ENCODE data around the gene BCL11B. TPM values are rescaled to one million over a fixed set of nuclear protein-coding genes. Genes with fewer than 3 reads are reported as not detected.

The BCL11B gene
- total and polyA plus RNA-seq, 2 donors (not counting 1 experiment from before 2014, with no cell fraction given), result 0.33 to 0.42 TPM

GRCh38 chr14:99282261-99283050 is 10.5 kb upstream of the BCL11B start:
- ChIA-PET POLR2A (interaction anchor here (0.7 kb wide), 1 partner anchor 11 kb away, joined by 5 read pairs; no protein-coding TSS in a partner anchor), CTCF (no interaction called here)
- DNase-seq (no peak), ATAC-seq (ENCODE audit: low read depth) (no peak)
- Histone ChIP-seq H3K4me3 (ENCODE audit: control extremely low read depth in 1 of 5, extremely low read depth in 1 of 5, insufficient read depth in 1 of 5, low read depth in 2 of 5, low read length in 4 of 5) (no peak overlapping the region), H3K36me3 (replicated peaks in 1 of 2; ENCODE audit: control extremely low read depth in 1 of 2, control insufficient read depth in 1 of 2, extremely low read depth in 1 of 2, insufficient read depth in 2 of 2, low read length in 1 of 2) (no peaks in the 10 kb centered on the region), H3K9ac (ENCODE audit: low read length) (no peak overlapping the region), H3K79me2 (ENCODE audit: control insufficient read depth, insufficient read depth, low read length) (no peaks in the 10 kb centered on the region), H2AFZ (ENCODE audit: insufficient read depth, low read depth, low read length, poor library complexity, severe bottlenecking) (no peak overlapping the region), H3K27ac (ENCODE audit: low read length in 2 of 2) (no peak overlapping the region), H3K9me3 (ENCODE audit: control extremely low read depth in 1 of 3, control insufficient read depth in 2 of 3, insufficient read depth in 1 of 3, low read length in 2 of 3) (peaks cover 0 to 5% (median 0%) of the 10 kb centered on the region in 3 donors), H3K27me3 (replicated peaks in 1 of 4; ENCODE audit: control extremely low read depth in 1 of 4, control insufficient read depth in 3 of 4, insufficient read depth in 4 of 4, low read length in 3 of 4) (peaks cover 0 to 13% (median 7%) of the 10 kb centered on the region in 4 experiments), H3K4me1 (ENCODE audit: control insufficient read depth in 2 of 2, insufficient read depth in 2 of 2, low read length in 2 of 2) (no peaks in the 10 kb centered on the region), H3K4me2 (replicated peaks; ENCODE audit: low read depth, low read length, poor library complexity, severe bottlenecking) (no peak overlapping the region), H4K20me1 (ENCODE audit: control insufficient read depth, insufficient read depth, low read length, poor library complexity, severe bottlenecking) (no peaks in the 10 kb centered on the region)
- Mint-ChIP-seq H3K27ac (no peak overlapping the region), H3K4me1 (peaks cover 2% of the 10 kb centered on the region), H3K27me3 (peaks cover 37% of the 10 kb centered on the region), H3K9me3 (ENCODE audit: insufficient read depth) (no peaks in the 10 kb centered on the region), H3K4me3 (no peak overlapping the region)
- WGBS (ENCODE audit: insufficient coverage), result 93% methylated on average over 12 of the region's 15 CpGs
- intact Hi-C loops (cut with micrococcal nuclease), result no loop called here
- TF ChIP-seq EZH2 (IDR thresholded peaks at IDR 0.05; ENCODE audit: borderline replicate concordance, insufficient read depth, low read depth, low read length, poor library complexity, severe bottlenecking) (no peak), CTCF (IDR thresholded peaks at IDR 0.05) (no peak)

GRCh38 chr14:99281396-99281795 is 9.4 kb upstream of the BCL11B start:
- H3K9me3 ChIP-seq (ENCODE audit: control extremely low read depth in 1 of 3, control insufficient read depth in 2 of 3, insufficient read depth in 1 of 3, low read length in 2 of 3), result peaks cover 0 to 5% (median 0%) of the 10 kb centered on the region in 3 donors
- no peak for DNase-seq
- no peak overlapping the region for H3K9ac ChIP-seq (ENCODE audit: low read length)
- peaks cover 0 to 22% (median 16%) of the 10 kb centered on the region in 4 experiments for H3K27me3 ChIP-seq (replicated peaks in 1 of 4; ENCODE audit: control extremely low read depth in 1 of 4, control insufficient read depth in 3 of 4, insufficient read depth in 4 of 4, low read length in 3 of 4)
- CTCF ChIA-PET, result no interaction called here
- TF ChIP-seq CTCF (IDR thresholded peaks at IDR 0.05), result no peak
- TF ChIP-seq EZH2 (IDR thresholded peaks at IDR 0.05; ENCODE audit: borderline replicate concordance, insufficient read depth, low read depth, low read length, poor library complexity, severe bottlenecking), result no peak
- POLR2A ChIA-PET, result no interaction called here
- no peak overlapping the region for H2AFZ ChIP-seq (ENCODE audit: insufficient read depth, low read depth, low read length, poor library complexity, severe bottlenecking)
- H3K36me3 ChIP-seq (replicated peaks in 1 of 2; ENCODE audit: control extremely low read depth in 1 of 2, control insufficient read depth in 1 of 2, extremely low read depth in 1 of 2, insufficient read depth in 2 of 2, low read length in 1 of 2), result no peaks in the 10 kb centered on the region
- no peaks in the 10 kb centered on the region for H3K79me2 ChIP-seq (ENCODE audit: control insufficient read depth, insufficient read depth, low read length)
- WGBS (ENCODE audit: insufficient coverage), result 90% methylated on average over 8 of the region's 11 CpGs
- H3K4me3 ChIP-seq (ENCODE audit: control extremely low read depth in 1 of 5, extremely low read depth in 1 of 5, insufficient read depth in 1 of 5, low read depth in 2 of 5, low read length in 4 of 5), result no peak overlapping the region
- H3K4me2 ChIP-seq (replicated peaks; ENCODE audit: low read depth, low read length, poor library complexity, severe bottlenecking), result no peak overlapping the region
- H3K4me1 ChIP-seq (ENCODE audit: control insufficient read depth in 2 of 2, insufficient read depth in 2 of 2, low read length in 2 of 2), result no peaks in the 10 kb centered on the region
- Mint-ChIP-seq H3K27me3 (peaks cover 42% of the 10 kb centered on the region), H3K27ac (no peak overlapping the region), H3K4me1 (no peaks in the 10 kb centered on the region), H3K4me3 (no peak overlapping the region), H3K9me3 (ENCODE audit: insufficient read depth) (no peaks in the 10 kb centered on the region)
- no peak for ATAC-seq (ENCODE audit: low read depth)
- no peaks in the 10 kb centered on the region for H4K20me1 ChIP-seq (ENCODE audit: control insufficient read depth, insufficient read depth, low read length, poor library complexity, severe bottlenecking)
- intact Hi-C loops (cut with micrococcal nuclease), result no loop called here
- no peak overlapping the region for H3K27ac ChIP-seq (ENCODE audit: low read length in 2 of 2)
